Fibroblast of the aortic adventitia (primary cell): Measurements from ENCODE around the gene ANKRD53. TPM values are rescaled to one million over a fixed set of nuclear protein-coding genes. Genes with fewer than 3 reads are reported as not detected.
"Not testable (repeated sequence)": the region's sequence is repeated elsewhere in the genome, so short reads cannot be mapped to it uniquely, and the experiment has no call there.

Experiments used
- DNase-seq: peaks from one replicate; pipeline ENCODE4 v3.0.0-alpha.2; 2010; ENCODE audit warnings: low read depth
- H3K4me3 ChIP-seq: 2 replicates; pipeline ENCODE4 v1.5.1; 2011; ENCODE audit warnings: low read depth, mild to moderate bottlenecking, control low read depth, low read length, moderate library complexity
- small RNA-seq: library from RNA; depleted of rRNA; stranded (forward); fragments of <200 nt; gene quantifications from one replicate; pipeline ENCODE3, GENCODE V24; 2012
- total RNA-seq: library from RNA; depleted of rRNA; stranded (reverse); fragments of >200 nt; gene quantifications from 2 replicates; pipeline ENCODE4 v1.2.3, GENCODE V29; 2012; ENCODE audit warnings: low replicate concordance
- TF ChIP-seq, protein P1 (sequence below): IDR thresholded peaks from 2 replicates; pipeline ENCODE4 v1.5.1; 2011; ENCODE audit warnings: mild to moderate bottlenecking, low read length, control low read depth, inconsistent platforms; ENCODE audit not compliant: insufficient read depth

The ANKRD53 gene
- total RNA-seq, 1 donor = 1.1 TPM

DNA sequence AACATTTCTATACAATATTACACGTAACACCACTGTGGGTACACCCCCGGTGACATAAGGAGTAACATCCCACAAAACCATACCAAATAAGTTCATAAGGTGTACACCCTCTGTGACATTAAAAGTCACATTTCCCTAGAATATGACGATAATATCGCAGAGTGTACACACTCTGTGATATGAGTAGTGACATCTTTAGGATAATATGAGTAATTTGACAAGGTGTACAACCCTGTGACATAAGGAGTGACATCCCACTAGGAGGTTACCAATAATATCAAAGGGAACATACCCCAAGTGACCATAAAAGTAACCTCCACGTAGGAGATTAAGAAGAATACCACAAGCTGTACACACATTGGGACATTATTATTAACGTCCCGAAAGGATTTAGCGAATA, 40.2 kb downstream of the ANKRD53 start:
- TF ChIP-seq, protein P1, sequence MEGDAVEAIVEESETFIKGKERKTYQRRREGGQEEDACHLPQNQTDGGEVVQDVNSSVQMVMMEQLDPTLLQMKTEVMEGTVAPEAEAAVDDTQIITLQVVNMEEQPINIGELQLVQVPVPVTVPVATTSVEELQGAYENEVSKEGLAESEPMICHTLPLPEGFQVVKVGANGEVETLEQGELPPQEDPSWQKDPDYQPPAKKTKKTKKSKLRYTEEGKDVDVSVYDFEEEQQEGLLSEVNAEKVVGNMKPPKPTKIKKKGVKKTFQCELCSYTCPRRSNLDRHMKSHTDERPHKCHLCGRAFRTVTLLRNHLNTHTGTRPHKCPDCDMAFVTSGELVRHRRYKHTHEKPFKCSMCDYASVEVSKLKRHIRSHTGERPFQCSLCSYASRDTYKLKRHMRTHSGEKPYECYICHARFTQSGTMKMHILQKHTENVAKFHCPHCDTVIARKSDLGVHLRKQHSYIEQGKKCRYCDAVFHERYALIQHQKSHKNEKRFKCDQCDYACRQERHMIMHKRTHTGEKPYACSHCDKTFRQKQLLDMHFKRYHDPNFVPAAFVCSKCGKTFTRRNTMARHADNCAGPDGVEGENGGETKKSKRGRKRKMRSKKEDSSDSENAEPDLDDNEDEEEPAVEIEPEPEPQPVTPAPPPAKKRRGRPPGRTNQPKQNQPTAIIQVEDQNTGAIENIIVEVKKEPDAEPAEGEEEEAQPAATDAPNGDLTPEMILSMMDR = no peak
- no peak for DNase-seq
- no peak overlapping the region for H3K4me3 ChIP-seq

DNA sequence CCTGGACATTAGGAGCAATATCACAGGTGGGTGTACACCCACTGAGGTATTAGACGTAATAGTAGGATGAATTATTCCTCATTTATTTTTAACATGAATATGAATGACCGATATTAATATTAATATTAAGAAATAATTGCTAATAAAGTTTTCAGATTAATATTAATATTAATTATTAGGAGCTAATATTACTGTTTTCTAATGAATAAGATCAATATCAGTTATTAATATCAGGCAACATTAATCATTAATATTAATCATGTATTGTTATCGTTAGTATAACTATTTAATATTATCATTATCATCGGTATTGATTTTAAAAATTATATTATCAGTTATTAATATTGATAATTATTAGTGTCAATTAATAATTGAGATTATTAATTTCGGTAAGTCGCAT, 41.6 kb downstream of the ANKRD53 start:
- DNase-seq, H3K4me3 ChIP-seq: not testable (repeated sequence)

DNA sequence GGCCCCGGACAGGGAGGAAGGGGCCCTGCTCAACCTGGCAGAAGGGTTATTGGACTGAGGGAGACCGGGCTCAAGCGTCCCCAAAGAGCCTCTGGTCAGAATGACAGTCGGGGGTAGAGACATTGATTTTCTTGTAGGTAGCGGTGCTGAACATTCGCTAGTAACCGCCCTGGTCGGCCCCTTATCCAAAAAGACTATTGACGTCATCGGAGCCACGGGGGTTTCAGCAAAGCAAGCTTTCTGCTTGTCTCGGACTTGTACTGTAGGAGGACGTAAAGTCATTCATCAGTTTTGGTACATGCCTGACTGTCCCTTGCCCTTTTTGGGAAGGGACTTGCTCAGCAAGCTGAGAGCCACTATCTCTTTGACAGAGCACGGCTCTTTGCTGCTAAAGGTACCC, 43.0 kb downstream of the ANKRD53 start:
- H3K4me3 ChIP-seq, DNase-seq: not testable (repeated sequence)

DNA sequence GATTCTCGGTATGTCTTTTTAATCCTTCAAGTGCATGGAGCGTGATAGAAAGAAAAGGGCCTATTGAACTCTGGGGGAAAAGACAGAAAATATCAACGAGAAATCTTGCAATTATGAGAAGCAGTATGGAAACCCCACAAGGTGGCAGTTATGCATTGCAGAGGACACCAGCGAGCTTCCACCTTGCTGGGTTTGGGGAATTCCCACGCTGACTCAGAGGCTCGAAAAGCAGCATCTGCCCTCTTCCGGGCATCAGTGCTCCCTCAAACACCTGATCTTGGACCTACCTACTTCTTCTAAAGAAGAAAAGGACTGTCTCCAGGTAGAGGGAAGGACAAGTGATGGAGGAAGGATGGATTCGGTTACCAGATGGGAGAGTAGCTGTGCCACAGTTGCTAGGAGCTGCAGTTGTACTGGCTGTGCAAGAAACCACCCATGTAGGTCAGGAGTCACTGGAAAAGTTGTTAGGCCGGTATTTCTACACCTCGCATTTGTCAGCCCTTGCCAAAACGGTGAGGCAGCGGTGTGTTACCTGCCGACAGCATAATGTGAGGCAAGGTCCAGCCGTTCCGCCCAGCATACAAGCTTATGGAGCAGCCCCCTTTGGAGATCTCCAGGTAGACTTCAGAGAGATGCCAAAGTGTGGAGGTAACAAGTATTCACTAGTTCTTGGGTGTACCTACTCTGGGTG, 45.3 kb downstream of the ANKRD53 start:
- not testable (repeated sequence) for H3K4me3 ChIP-seq, DNase-seq

Small RNA genes within 50 kb of the gene (small RNA-seq; reads per million reads assigned to genes)
- gene RN7SL160P = not detected

Other genes with a start within 250 kb of the ANKRD53 start
- gene ADD2, start 210.4 kb upstream of the ANKRD53 start, total RNA-seq = 0.36 and 17.3 TPM in 2 replicates
- not detected in 2 replicates for gene FIGLA, start 188.0 kb upstream of the ANKRD53 start, total RNA-seq
- not detected in 2 replicates for gene CLEC4F, start 158.0 kb upstream of the ANKRD53 start, total RNA-seq
- gene CD207, start 142.8 kb upstream of the ANKRD53 start, total RNA-seq = not detected in 2 replicates
- gene VAX2, start 78.1 kb upstream of the ANKRD53 start, total RNA-seq = 0.82 and 1.4 TPM in 2 replicates
- 0.09 and 0.57 TPM in 2 replicates for gene ATP6V1B1, start 42.7 kb upstream of the ANKRD53 start, total RNA-seq
- gene TEX261, start 16.2 kb downstream of the ANKRD53 start, total RNA-seq = 11.8 and 44.2 TPM in 2 replicates
- gene NAGK, start 90.0 kb downstream of the ANKRD53 start, total RNA-seq = 58.1 and 63.0 TPM in 2 replicates
- gene MCEE, start 151.6 kb downstream of the ANKRD53 start, total RNA-seq = 8.0 and 18.8 TPM in 2 replicates
- gene MPHOSPH10, start 152.0 kb downstream of the ANKRD53 start, total RNA-seq = 23.4 and 56.3 TPM in 2 replicates
- 0.27 and 1.6 TPM in 2 replicates for gene PAIP2B, start 248.5 kb downstream of the ANKRD53 start, total RNA-seq